Activated CD8-positive, alpha-beta memory T cell treated with anti-CD3 and anti-CD28 coated beads, Interleukin-2, amount 50 U/mL, for 24 hours (primary cell): Measurements from ENCODE around the gene HACD2.
"Not testable (repeated sequence)": the region's sequence is repeated elsewhere in the genome, so short reads cannot be mapped to it uniquely, and the experiment has no call there.

ENCODE experiments used
- DNase-seq: peaks from one replicate; pipeline ENCODE4 v3.0.0-alpha.2; 2020; ENCODE audit errors: extremely low read depth

The HACD2 gene

GRCh38 chr3:123584988-123585937 lies at the start of gene HACD2:
TSS of gene HACD2 (minus strand) at chr3:123585053. CDS start at chr3:123585027, 26 bp downstream.
- DNase-seq: peak; percentile 89

- no peak for DNase-seq
These were observed 49.5 kb upstream of the HACD2 start for GRCh38 chr3:123634149-123635051.

GRCh38 chr3:123633530-123633929 lies 48.7 kb upstream of the HACD2 start:
- no peak for DNase-seq

GRCh38 chr3:123632161-123632655 lies 47.4 kb upstream of the HACD2 start:
- no peak for DNase-seq

- DNase-seq: no peak
These were observed 44.8 kb upstream of the HACD2 start for GRCh38 chr3:123629747-123630047.

GRCh38 chr3:123628996-123629746 lies 44.3 kb upstream of the HACD2 start:
- no peak for DNase-seq

- DNase-seq: no peak
These were observed 43.1 kb upstream of the HACD2 start for GRCh38 chr3:123627673-123628670.

- DNase-seq: no peak
These were observed 42.0 kb upstream of the HACD2 start for GRCh38 chr3:123626881-123627280.

GRCh38 chr3:123624302-123624701 lies 39.4 kb upstream of the HACD2 start:
- no peak for DNase-seq

GRCh38 chr3:123623346-123623880 lies 38.6 kb upstream of the HACD2 start:
- no peak for DNase-seq

GRCh38 chr3:123622766-123623165 lies 37.9 kb upstream of the HACD2 start:
- DNase-seq: no peak

- DNase-seq: no peak
These were observed 37.0 kb upstream of the HACD2 start for GRCh38 chr3:123621850-123622189.

- no peak for DNase-seq
These were observed 36.5 kb upstream of the HACD2 start for GRCh38 chr3:123621186-123621849.

- DNase-seq: no peak
These were observed 35.5 kb upstream of the HACD2 start for GRCh38 chr3:123620343-123620742.

- no peak for DNase-seq
These were observed 34.1 kb upstream of the HACD2 start for GRCh38 chr3:123618768-123619484.

- DNase-seq: no peak
These were observed 33.3 kb upstream of the HACD2 start for GRCh38 chr3:123618076-123618708.

- DNase-seq: no peak
These were observed 31.7 kb upstream of the HACD2 start for GRCh38 chr3:123616593-123616992.

GRCh38 chr3:123613543-123613942 lies 28.7 kb upstream of the HACD2 start:
- no peak for DNase-seq

GRCh38 chr3:123611674-123612073 lies 26.8 kb upstream of the HACD2 start:
- DNase-seq: not testable (repeated sequence)
